LNCaP clone FGC (cell line): Measurements from ENCODE around the gene LDLRAD4.

Experiments
- DNase-seq: peaks from one replicate; pipeline ENCODE4 v3.0.0-alpha.2; 2011; ENCODE audit warnings: low read depth
- H3K4me3 ChIP-seq: 2 replicates; pipeline ENCODE4 v1.5.1; 2011; ENCODE audit warnings: mild to moderate bottlenecking, low read depth, low read length, control low read depth
- TF ChIP-seq, protein P1 (sequence below): IDR thresholded peaks from 2 replicates; pipeline ENCODE4 v1.5.1; 2012; ENCODE audit warnings: mild to moderate bottlenecking; ENCODE audit not compliant: control insufficient read depth, insufficient read depth; ENCODE audit errors: extremely low read depth

Gene LDLRAD4

GRCh38 chr18:13548106-13548819 is 329.7 kb downstream of the LDLRAD4 start:
- H3K4me3 ChIP-seq, result no peak overlapping the region
- TF ChIP-seq, protein P1, sequence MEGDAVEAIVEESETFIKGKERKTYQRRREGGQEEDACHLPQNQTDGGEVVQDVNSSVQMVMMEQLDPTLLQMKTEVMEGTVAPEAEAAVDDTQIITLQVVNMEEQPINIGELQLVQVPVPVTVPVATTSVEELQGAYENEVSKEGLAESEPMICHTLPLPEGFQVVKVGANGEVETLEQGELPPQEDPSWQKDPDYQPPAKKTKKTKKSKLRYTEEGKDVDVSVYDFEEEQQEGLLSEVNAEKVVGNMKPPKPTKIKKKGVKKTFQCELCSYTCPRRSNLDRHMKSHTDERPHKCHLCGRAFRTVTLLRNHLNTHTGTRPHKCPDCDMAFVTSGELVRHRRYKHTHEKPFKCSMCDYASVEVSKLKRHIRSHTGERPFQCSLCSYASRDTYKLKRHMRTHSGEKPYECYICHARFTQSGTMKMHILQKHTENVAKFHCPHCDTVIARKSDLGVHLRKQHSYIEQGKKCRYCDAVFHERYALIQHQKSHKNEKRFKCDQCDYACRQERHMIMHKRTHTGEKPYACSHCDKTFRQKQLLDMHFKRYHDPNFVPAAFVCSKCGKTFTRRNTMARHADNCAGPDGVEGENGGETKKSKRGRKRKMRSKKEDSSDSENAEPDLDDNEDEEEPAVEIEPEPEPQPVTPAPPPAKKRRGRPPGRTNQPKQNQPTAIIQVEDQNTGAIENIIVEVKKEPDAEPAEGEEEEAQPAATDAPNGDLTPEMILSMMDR, result no peak
- no peak for DNase-seq

DNA sequence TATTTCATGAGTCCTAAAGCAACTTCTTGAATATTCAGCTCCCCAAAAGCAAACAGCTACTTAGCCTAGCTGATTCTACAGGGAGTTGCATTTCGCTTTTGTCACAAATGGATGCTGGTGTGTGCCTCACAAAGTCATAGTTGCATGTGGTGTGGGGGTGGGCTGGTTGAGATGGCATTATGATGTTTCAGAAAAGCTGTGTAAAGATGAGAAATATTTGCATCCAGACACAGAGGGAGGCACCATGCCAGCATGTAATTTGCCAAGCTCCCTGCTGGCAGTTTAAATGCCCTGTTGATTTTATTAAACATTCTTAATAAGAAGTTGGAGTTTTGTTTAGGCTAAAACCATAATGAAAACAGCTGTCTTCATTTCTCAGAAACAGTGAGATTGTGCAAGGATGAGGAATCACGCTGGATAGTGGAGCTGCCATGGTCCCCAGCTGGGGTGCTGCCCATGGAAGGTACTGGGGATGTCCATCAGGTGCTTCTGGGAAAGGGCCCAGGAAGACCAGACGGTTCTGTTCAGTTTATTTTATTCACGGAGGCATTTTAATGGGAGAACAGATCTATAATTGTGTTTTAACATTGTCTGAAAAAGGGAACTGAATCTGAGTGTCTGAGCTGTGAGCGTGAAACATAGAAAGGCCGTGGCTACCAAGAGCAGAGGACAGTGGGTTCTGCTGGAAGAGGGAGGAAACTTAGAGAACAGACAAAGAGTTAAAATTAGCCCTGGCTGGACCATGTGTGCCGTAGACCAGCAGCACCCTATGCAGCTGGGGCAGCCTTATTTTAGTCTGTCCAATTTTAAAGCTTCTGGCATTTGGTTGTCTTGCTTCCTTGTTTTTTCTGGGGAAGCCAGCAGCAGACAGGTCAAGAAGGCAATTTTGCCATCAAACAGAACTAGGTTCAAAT is 330.7 kb downstream of the LDLRAD4 start:
- no peak overlapping the region for H3K4me3 ChIP-seq
- peak; percentile 18 for DNase-seq
- TF ChIP-seq, protein P1, result no peak

DNA sequence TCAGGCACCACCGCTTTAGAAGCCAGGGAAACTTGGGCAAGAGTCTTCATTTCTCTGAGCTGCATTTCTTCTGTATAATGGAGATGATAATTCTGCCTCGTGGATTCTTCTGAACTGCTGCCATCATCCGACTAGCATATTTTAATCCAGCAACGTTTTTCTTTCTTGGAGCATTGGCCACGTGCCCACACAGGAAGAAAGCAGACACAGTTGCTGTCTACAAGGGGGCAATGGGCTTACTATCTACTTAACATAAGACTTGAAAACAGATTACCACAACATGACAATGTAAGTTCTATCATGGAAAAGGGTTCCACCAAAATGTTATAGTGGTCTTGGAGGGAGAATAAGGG is 331.3 kb downstream of the LDLRAD4 start:
- no peak overlapping the region for H3K4me3 ChIP-seq
- no peak for DNase-seq
- TF ChIP-seq, protein P1, result no peak

DNA sequence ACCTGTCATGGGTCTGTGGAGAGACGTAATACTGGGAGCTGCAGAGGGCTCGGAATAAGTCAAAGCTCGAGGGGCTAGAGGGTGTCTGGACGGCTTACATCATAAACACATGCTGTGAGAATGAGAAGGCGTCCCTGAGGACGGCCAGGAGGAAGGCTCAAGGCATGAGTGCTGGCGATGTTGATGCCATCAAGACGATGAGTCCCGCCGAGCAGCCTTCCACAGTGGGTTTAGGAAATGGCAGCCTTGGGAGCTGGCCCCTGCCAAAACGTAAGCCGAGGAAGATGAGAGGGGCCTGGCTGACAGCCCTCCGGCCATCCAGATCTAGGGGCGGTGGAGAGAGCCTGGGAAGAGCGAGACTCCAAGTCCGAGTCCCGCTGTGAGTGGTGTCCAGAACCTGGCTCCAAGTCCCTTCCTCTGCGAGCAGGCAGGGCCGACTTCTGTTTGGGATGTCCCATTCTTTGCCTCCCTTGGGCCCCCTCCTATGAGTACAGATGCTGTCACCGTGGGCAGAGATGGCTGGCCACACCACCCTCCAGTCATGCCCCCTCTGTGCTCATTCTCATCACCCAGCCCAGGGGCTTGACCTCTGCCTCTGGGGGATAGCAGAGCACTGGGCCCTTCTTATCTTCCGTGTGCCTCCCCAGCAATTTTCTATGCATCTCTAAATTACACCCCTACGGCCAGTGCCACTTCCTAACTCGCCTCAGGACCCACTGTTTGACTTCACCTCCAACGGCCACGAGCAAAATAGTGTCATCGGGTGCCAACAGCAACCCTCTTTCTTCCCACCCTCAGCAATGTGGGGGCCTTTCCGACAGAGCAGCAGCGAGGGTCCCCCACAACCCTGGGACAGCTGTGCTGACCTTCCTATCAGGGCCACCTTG is 332.1 kb downstream of the LDLRAD4 start:
- DNase-seq, result no peak
- TF ChIP-seq, protein P1, result no peak
- no peak overlapping the region for H3K4me3 ChIP-seq

DNA sequence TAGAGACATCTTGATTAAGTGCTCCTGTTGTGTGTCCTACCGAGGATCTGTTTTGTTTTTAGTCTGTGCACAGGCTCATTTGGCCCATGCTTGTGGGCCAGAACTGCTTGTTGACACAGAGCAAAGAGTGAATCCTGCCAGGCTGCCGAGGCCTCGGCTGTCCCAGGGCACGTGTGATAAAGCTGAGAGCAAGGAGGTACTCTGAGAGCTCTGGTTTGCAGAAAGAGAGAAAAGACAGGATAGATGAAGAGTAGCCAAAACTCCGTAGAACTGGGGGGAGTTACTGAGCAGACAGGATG is 332.7 kb downstream of the LDLRAD4 start:
- TF ChIP-seq, protein P1, result no peak
- H3K4me3 ChIP-seq, result no peak overlapping the region

GRCh38 chr18:13551841-13552733 is 333.5 kb downstream of the LDLRAD4 start:
- no peak overlapping the region for H3K4me3 ChIP-seq
- TF ChIP-seq, protein P1, result no peak
- no peak for DNase-seq

More for the DNA sequence above, 332.7 kb downstream of the LDLRAD4 start:
- DNase-seq, result no peak
